GM12874 (cell line): ENCODE measurements around the gene BCAR1.

Experiments used
- CTCF ChIP-seq: IDR thresholded peaks from 2 replicates; pipeline ENCODE4 v1.5.1; 2011; ENCODE audit warnings: low read depth, mild to moderate bottlenecking, control low read depth, low read length, moderate library complexity; ENCODE audit not compliant: insufficient read depth

BCAR1 gene

GRCh38 chr16:75251280-75252048 lies at the start of gene BCAR1:
TSS of gene BCAR1 (minus strand) at chr16:75251624. CDS start at chr16:75251482, 142 bp downstream.
- TF ChIP-seq CTCF, result peak; percentile 27; the same call in 1 of the 2 replicates

GRCh38 chr16:75298267-75298666 lies 46.8 kb upstream of the BCAR1 start:
- TF ChIP-seq CTCF, result no peak

GRCh38 chr16:75296606-75297005 lies 45.2 kb upstream of the BCAR1 start:
- TF ChIP-seq CTCF, result no peak

- TF ChIP-seq CTCF, result no peak
Measured at GRCh38 chr16:75294773-75295459, 43.5 kb upstream of the BCAR1 start.

GRCh38 chr16:75293772-75294171 lies 42.3 kb upstream of the BCAR1 start:
- TF ChIP-seq CTCF, result no peak

- no peak for TF ChIP-seq CTCF
Measured at GRCh38 chr16:75293173-75293572, 41.7 kb upstream of the BCAR1 start.

DNA sequence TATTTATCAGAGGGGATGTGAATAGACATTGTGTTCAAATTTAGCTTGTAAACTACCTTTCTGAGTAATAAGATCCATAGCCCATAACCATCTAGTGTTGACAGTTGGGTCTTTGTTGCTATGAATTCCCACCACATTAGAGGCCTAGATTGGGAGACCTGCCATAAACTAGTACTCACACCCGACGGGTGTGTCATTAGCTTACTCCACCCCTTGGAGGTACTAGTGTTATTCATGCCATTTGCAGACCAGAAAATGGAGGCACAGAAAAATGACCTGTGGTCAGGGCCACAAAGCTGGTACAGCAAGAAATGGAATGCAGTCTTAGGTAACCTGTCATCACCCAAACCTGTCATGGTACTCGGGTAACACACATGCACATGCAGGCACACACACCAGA lies 41.3 kb upstream of the BCAR1 start:
- no peak for TF ChIP-seq CTCF
